Peyer's patch (tissue), 4 donors: ENCODE results near the gene DNAH14. TPM values are rescaled to one million over a fixed set of nuclear protein-coding genes. Genes with fewer than 3 reads are reported as not detected.
"Not testable (repeated sequence)": the region's sequence is repeated elsewhere in the genome, so short reads cannot be mapped to it uniquely, and the experiment has no call there.

ENCODE experiments used
- DNase-seq, 3 donors: peaks; one replicate each; pipeline ENCODE4 v3.0.0-alpha.2; 2017 to 2019
- H3K27ac ChIP-seq, 4 donors: fragments of 200-600 bp; sonication (generic); one replicate each; pipeline ENCODE4 v1.5.1; 2016 to 2019
- H3K27me3 ChIP-seq, 2 donors: fragments of 200-600 bp; sonication (generic); one replicate each; pipeline ENCODE4 v1.5.1; 2019
- H3K36me3 ChIP-seq, 3 donors: fragments of 200-600 bp; sonication (generic); one replicate each; pipeline ENCODE4 v1.5.1; 2016 to 2019
- H3K4me1 ChIP-seq, 4 donors: fragments of 200-600 bp; sonication (generic); one replicate each; pipeline ENCODE4 v1.5.1; 2016 to 2019
- H3K4me3 ChIP-seq, 4 donors: fragments of 200-600 bp; sonication (generic); 1 replicate in 3 of 4; 2 replicates in 1 of 4; pipeline ENCODE4 v1.5.1; 2016 to 2019; ENCODE audit warnings: mild to moderate bottlenecking in 1 of 4
- H3K9me3 ChIP-seq, 4 donors: fragments of 200-600 bp; sonication (generic); one replicate each; pipeline ENCODE4 v1.5.1; 2016 to 2019; ENCODE audit warnings: mild to moderate bottlenecking in 1 of 4
- CTCF ChIP-seq, 6 experiments: fragments of 450-650 bp in 4 of 6; fragments of 200-600 bp in 2 of 6; sonication (generic) in 1 of 6; IDR thresholded peaks; one replicate each; pipeline ENCODE4 v1.5.1; 2017 to 2019; ENCODE audit warnings: antibody characterized with exemption in 6 of 6, mild to moderate bottlenecking in 3 of 6, moderate library complexity in 1 of 6
- POLR2A ChIP-seq, 2 donors: fragments of 450-650 bp; IDR thresholded peaks; one replicate each; pipeline ENCODE4 v1.5.1; 2017; ENCODE audit warnings: antibody characterized with exemption in 2 of 2, mild to moderate bottlenecking in 2 of 2, moderate library complexity in 2 of 2
- total RNA-seq, 4 donors: library from RNA; depleted of rRNA; stranded (reverse); fragments of >200 nt; gene quantifications; one replicate each; pipeline ENCODE4 v1.1.0, GENCODE V29; 2016

DNAH14 gene
- total RNA-seq, 4 donors from 2014 or later = 6.5 to 11.0 (median 7.4) TPM

- no peak overlapping the region for H3K4me3 ChIP-seq
- TF ChIP-seq CTCF (IDR thresholded peaks at IDR 0.05) (no peak), POLR2A (IDR thresholded peaks at IDR 0.05) (no peak)
- H3K27ac ChIP-seq = no peak overlapping the region
- H3K9me3 ChIP-seq = peaks cover 0 to 12% (median 4%) of the 10 kb centered on the region in 4 donors
- DNase-seq = no peak
- H3K36me3 ChIP-seq = no peaks in the 10 kb centered on the region
- no peaks in the 10 kb centered on the region for H3K27me3 ChIP-seq
- H3K4me1 ChIP-seq = no peaks in the 10 kb centered on the region
These were observed 253.2 kb downstream of the DNAH14 start for GRCh38 chr1:225182716-225183115.

GRCh38 chr1:225191199-225191753 is 261.8 kb downstream of the DNAH14 start:
- Histone ChIP-seq H3K27ac (no peak overlapping the region), H3K4me1 (no peaks in the 10 kb centered on the region), H3K4me3 (no peak overlapping the region), H3K27me3 (no peaks in the 10 kb centered on the region), H3K9me3 (peaks cover 0 to 7% (median 0%) of the 10 kb centered on the region in 4 donors), H3K36me3 (no peaks in the 10 kb centered on the region)
- no peak for DNase-seq
- TF ChIP-seq POLR2A (IDR thresholded peaks at IDR 0.05) (no peak), CTCF (IDR thresholded peaks at IDR 0.05) (no peak)

GRCh38 chr1:225201447-225201846 is 272.0 kb downstream of the DNAH14 start:
- Histone ChIP-seq H3K36me3 (no peaks in the 10 kb centered on the region), H3K4me1 (no peaks in the 10 kb centered on the region), H3K27me3 (no peaks in the 10 kb centered on the region), H3K27ac (no peak overlapping the region), H3K9me3 (no peaks in the 10 kb centered on the region), H3K4me3 (no peak overlapping the region)
- no peak for DNase-seq
- TF ChIP-seq POLR2A (IDR thresholded peaks at IDR 0.05) (no peak), CTCF (IDR thresholded peaks at IDR 0.05) (no peak)

- TF ChIP-seq CTCF (IDR thresholded peaks at IDR 0.05) = no peak
- TF ChIP-seq POLR2A (IDR thresholded peaks at IDR 0.05) = no peak
These were observed 278.3 kb downstream of the DNAH14 start for GRCh38 chr1:225207791-225208190.

GRCh38 chr1:225209153-225209552 is 279.7 kb downstream of the DNAH14 start:
- H3K4me3 ChIP-seq = no peak overlapping the region
- no peaks in the 10 kb centered on the region for H3K27me3 ChIP-seq
- no peaks in the 10 kb centered on the region for H3K4me1 ChIP-seq
- TF ChIP-seq CTCF (IDR thresholded peaks at IDR 0.05) (no peak), POLR2A (IDR thresholded peaks at IDR 0.05) (no peak)
- H3K36me3 ChIP-seq = no peaks in the 10 kb centered on the region
- no peak for DNase-seq
- no peaks in the 10 kb centered on the region for H3K9me3 ChIP-seq
- no peak overlapping the region for H3K27ac ChIP-seq

More at GRCh38 chr1:225207791-225208190, 278.3 kb downstream of the DNAH14 start:
- Histone ChIP-seq H3K27ac (no peak overlapping the region), H3K4me1 (no peaks in the 10 kb centered on the region), H3K27me3 (no peaks in the 10 kb centered on the region), H3K9me3 (no peaks in the 10 kb centered on the region), H3K36me3 (no peaks in the 10 kb centered on the region), H3K4me3 (no peak overlapping the region)
- no peak for DNase-seq

GRCh38 chr1:225210180-225210579 is 280.7 kb downstream of the DNAH14 start:
- not testable (repeated sequence) for H3K27me3 ChIP-seq, DNase-seq, H3K9me3 ChIP-seq

GRCh38 chr1:225211694-225212442 is 282.4 kb downstream of the DNAH14 start:
- H3K4me3 ChIP-seq, H3K9me3 ChIP-seq, H3K36me3 ChIP-seq, H3K4me1 ChIP-seq, DNase-seq, H3K27ac ChIP-seq, H3K27me3 ChIP-seq: not testable (repeated sequence)

More at GRCh38 chr1:225210180-225210579, 280.7 kb downstream of the DNAH14 start:
- H3K4me3 ChIP-seq, H3K36me3 ChIP-seq, H3K4me1 ChIP-seq, H3K27ac ChIP-seq: not testable (repeated sequence)
